ENCODE results near the gene ATP6AP1. TPM values are rescaled to one million over a fixed set of nuclear protein-coding genes. Genes with fewer than 3 reads are reported as not detected.
A peak's percentile ranks its signal among the peaks of the same experiment; 100 is the strongest.

Gene ATP6AP1
- total RNA-seq, 1 experiment from 2014 or later: 67.8 TPM

GRCh38 chrX:154440623-154441357, 12.3 kb downstream of the ATP6AP1 start:
- Histone ChIP-seq H3K4me3 (no peak overlapping the region), H3K4me1 (replicated peaks) (peaks cover 21% of the 10 kb centered on the region), H3K27ac (no peak overlapping the region), H3K27me3 (replicated peaks) (no peaks in the 10 kb centered on the region), H3K9me3 (replicated peaks) (no peaks in the 10 kb centered on the region), H3K36me3 (peaks cover 53% of the 10 kb centered on the region)
- DNase-seq (ENCODE audit: low read depth in 1 of 2, low spot score in 2 of 2): no peak

GRCh38 chrX:154441564-154441963, 13.1 kb downstream of the ATP6AP1 start:
- no peak for DNase-seq (ENCODE audit: low read depth in 1 of 2, low spot score in 2 of 2)
- Histone ChIP-seq H3K9me3 (replicated peaks) (no peaks in the 10 kb centered on the region), H3K27me3 (replicated peaks) (no peaks in the 10 kb centered on the region), H3K27ac (no peak overlapping the region), H3K4me3 (no peak overlapping the region), H3K4me1 (replicated peaks) (peaks cover 17% of the 10 kb centered on the region), H3K36me3 (peaks cover 51% of the 10 kb centered on the region)

GRCh38 chrX:154441984-154442707, 13.7 kb downstream of the ATP6AP1 start:
- H3K4me3 ChIP-seq: no peak overlapping the region
- H3K4me1 ChIP-seq (replicated peaks): peaks cover 17% of the 10 kb centered on the region
- no peaks in the 10 kb centered on the region for H3K9me3 ChIP-seq (replicated peaks)
- H3K27me3 ChIP-seq (replicated peaks): no peaks in the 10 kb centered on the region
- peaks cover 50% of the 10 kb centered on the region for H3K36me3 ChIP-seq
- H3K27ac ChIP-seq: no peak overlapping the region
- DNase-seq (ENCODE audit: low read depth in 1 of 2, low spot score in 2 of 2): no peak

GRCh38 chrX:154443479-154443910, 15.0 kb downstream of the ATP6AP1 start:
- no peaks in the 10 kb centered on the region for H3K27me3 ChIP-seq (replicated peaks)
- no peak for DNase-seq (ENCODE audit: low read depth in 1 of 2, low spot score in 2 of 2)
- no peaks in the 10 kb centered on the region for H3K9me3 ChIP-seq (replicated peaks)
- H3K36me3 ChIP-seq: peaks cover 49% of the 10 kb centered on the region
- H3K4me1 ChIP-seq (replicated peaks): peaks cover 13% of the 10 kb centered on the region
- peak overlapping the region; percentile 69 for H3K4me3 ChIP-seq
- H3K27ac ChIP-seq: no peak overlapping the region

GRCh38 chrX:154443992-154444754, 15.7 kb downstream of the ATP6AP1 start, which contains the start of gene FAM50A:
FAM50A (plus strand) TSS chrX:154444141; CDS start chrX:154444236, 95 bp downstream.
- Histone ChIP-seq H3K4me3 (peak within 1 kb of the TSS; percentile 69), H3K9me3 (replicated peaks) (no peaks in the 10 kb centered on the region), H3K27ac (peak within 1 kb of the TSS; percentile 19; the same call in 1 of the 2 replicates), H3K4me1 (replicated peaks) (peaks cover 11% of the 10 kb centered on the region), H3K27me3 (replicated peaks) (no peaks in the 10 kb centered on the region), H3K36me3 (peaks cover 49% of the 10 kb centered on the region)
- DNase-seq (ENCODE audit: low read depth in 1 of 2, low spot score in 2 of 2): peak; percentile 37 to 65

- Histone ChIP-seq H3K4me1 (replicated peaks) (peaks cover 11% of the 10 kb centered on the region), H3K36me3 (peaks cover 45% of the 10 kb centered on the region), H3K27me3 (replicated peaks) (no peaks in the 10 kb centered on the region), H3K27ac (peak overlapping the region; percentile 19; the same call in 1 of the 2 replicates), H3K4me3 (peak overlapping the region; percentile 69), H3K9me3 (replicated peaks) (no peaks in the 10 kb centered on the region)
- no peak for DNase-seq (ENCODE audit: low read depth in 1 of 2, low spot score in 2 of 2)
Observed at GRCh38 chrX:154444755-154445246, 16.3 kb downstream of the ATP6AP1 start.

- Histone ChIP-seq H3K27ac (no peak overlapping the region), H3K9me3 (replicated peaks) (no peaks in the 10 kb centered on the region), H3K4me1 (replicated peaks) (peaks cover 11% of the 10 kb centered on the region), H3K27me3 (replicated peaks) (no peaks in the 10 kb centered on the region), H3K4me3 (no peak overlapping the region), H3K36me3 (peaks cover 45% of the 10 kb centered on the region)
- DNase-seq (ENCODE audit: low read depth in 1 of 2, low spot score in 2 of 2): no peak
Observed at GRCh38 chrX:154445776-154446175, 17.3 kb downstream of the ATP6AP1 start.

GRCh38 chrX:154446430-154446829, 18.0 kb downstream of the ATP6AP1 start:
- H3K27me3 ChIP-seq (replicated peaks): no peaks in the 10 kb centered on the region
- no peak overlapping the region for H3K27ac ChIP-seq
- peaks cover 11% of the 10 kb centered on the region for H3K4me1 ChIP-seq (replicated peaks)
- DNase-seq (ENCODE audit: low read depth in 1 of 2, low spot score in 2 of 2): no peak
- H3K4me3 ChIP-seq: no peak overlapping the region
- H3K36me3 ChIP-seq: peaks cover 42% of the 10 kb centered on the region
- no peaks in the 10 kb centered on the region for H3K9me3 ChIP-seq (replicated peaks)

- Histone ChIP-seq H3K9me3 (replicated peaks) (no peaks in the 10 kb centered on the region), H3K36me3 (peaks cover 29% of the 10 kb centered on the region), H3K4me1 (replicated peaks) (peaks cover 10% of the 10 kb centered on the region), H3K27me3 (replicated peaks) (no peaks in the 10 kb centered on the region), H3K27ac (no peak overlapping the region), H3K4me3 (no peak overlapping the region)
- DNase-seq (ENCODE audit: low read depth in 1 of 2, low spot score in 2 of 2): no peak
Observed at GRCh38 chrX:154448484-154448883, 20.0 kb downstream of the ATP6AP1 start.

GRCh38 chrX:154449618-154450017, 21.1 kb downstream of the ATP6AP1 start:
- Histone ChIP-seq H3K9me3 (replicated peaks) (no peaks in the 10 kb centered on the region), H3K27me3 (replicated peaks) (no peaks in the 10 kb centered on the region), H3K4me1 (replicated peaks) (peaks cover 7% of the 10 kb centered on the region), H3K36me3 (peaks cover 25% of the 10 kb centered on the region), H3K27ac (no peak overlapping the region), H3K4me3 (no peak overlapping the region)
- no peak for DNase-seq (ENCODE audit: low read depth in 1 of 2, low spot score in 2 of 2)

GRCh38 chrX:154450312-154450711, 21.8 kb downstream of the ATP6AP1 start:
- Histone ChIP-seq H3K27me3 (replicated peaks) (no peaks in the 10 kb centered on the region), H3K9me3 (replicated peaks) (no peaks in the 10 kb centered on the region), H3K4me1 (replicated peaks) (peaks cover 4% of the 10 kb centered on the region), H3K27ac (no peak overlapping the region), H3K36me3 (peaks cover 25% of the 10 kb centered on the region), H3K4me3 (no peak overlapping the region)
- no peak for DNase-seq (ENCODE audit: low read depth in 1 of 2, low spot score in 2 of 2)

- Histone ChIP-seq H3K27me3 (replicated peaks) (no peaks in the 10 kb centered on the region), H3K27ac (no peak overlapping the region), H3K36me3 (peaks cover 15% of the 10 kb centered on the region), H3K4me1 (replicated peaks) (peaks cover 12% of the 10 kb centered on the region), H3K4me3 (no peak overlapping the region), H3K9me3 (replicated peaks) (no peaks in the 10 kb centered on the region)
- DNase-seq (ENCODE audit: low read depth in 1 of 2, low spot score in 2 of 2): no peak
Observed at GRCh38 chrX:154452823-154453222, 24.3 kb downstream of the ATP6AP1 start.

GRCh38 chrX:154457491-154458115, 29.1 kb downstream of the ATP6AP1 start:
- Histone ChIP-seq H3K4me1 (replicated peaks) (peaks cover 12% of the 10 kb centered on the region), H3K27ac (no peak overlapping the region), H3K36me3 (no peaks in the 10 kb centered on the region; the same call in 1 of the 2 replicates), H3K9me3 (replicated peaks) (no peaks in the 10 kb centered on the region), H3K27me3 (replicated peaks) (no peaks in the 10 kb centered on the region), H3K4me3 (peak overlapping the region; percentile 37)
- DNase-seq (ENCODE audit: low read depth in 1 of 2, low spot score in 2 of 2): no peak

Data from SJSA1 (cell line).